Esophagus muscularis mucosa (tissue), 4 donors: ENCODE data around the gene ECI1.

Experiments used
- EP300 ChIP-seq: sonication (generic); formaldehyde crosslinking; IDR thresholded peaks from one replicate; pipeline ENCODE4 v1.6.1; 2017; ENCODE audit warnings: antibody characterized with exemption
- POLR2AphosphoS5 ChIP-seq, 2 donors: sonication (generic); formaldehyde crosslinking; IDR thresholded peaks; one replicate each; pipeline ENCODE4 v1.6.1; 2017; ENCODE audit warnings: antibody characterized with exemption in 2 of 2
- TF ChIP-seq, protein P1 (sequence below), 3 experiments: fragments of 200-600 bp in 2 of 3; fragments of 450-650 bp in 1 of 3; sonication (generic) in 2 of 3; IDR thresholded peaks; one replicate each; pipeline ENCODE4 v1.5.1; 2017 to 2019; ENCODE audit warnings: antibody characterized with exemption in 3 of 3, mild to moderate bottlenecking in 2 of 3, moderate library complexity in 1 of 3

DNA sequence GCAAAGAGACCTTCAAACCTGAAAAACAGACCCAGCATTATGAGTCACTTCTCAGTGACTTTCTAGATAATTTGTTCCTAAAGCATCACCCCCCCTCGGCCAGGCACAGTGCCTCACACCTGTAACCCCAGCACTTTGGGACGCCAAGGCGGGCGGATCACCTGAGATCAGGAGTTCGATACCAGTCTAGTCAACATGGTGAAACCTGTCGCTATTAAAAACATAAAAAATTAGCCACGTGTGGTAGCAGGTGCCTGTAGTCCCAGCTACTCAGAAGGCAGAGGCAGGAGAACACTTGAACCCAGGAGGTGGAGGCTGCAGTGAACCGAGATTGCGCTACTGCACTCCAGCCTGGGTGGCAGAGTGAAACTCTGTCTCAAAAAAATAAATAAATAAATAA lies 40.8 kb upstream of the ECI1 start:
- TF ChIP-seq EP300 (no peak), POLR2AphosphoS5 (IDR thresholded peaks at IDR 0.05) (no peak)
- TF ChIP-seq, protein P1, sequence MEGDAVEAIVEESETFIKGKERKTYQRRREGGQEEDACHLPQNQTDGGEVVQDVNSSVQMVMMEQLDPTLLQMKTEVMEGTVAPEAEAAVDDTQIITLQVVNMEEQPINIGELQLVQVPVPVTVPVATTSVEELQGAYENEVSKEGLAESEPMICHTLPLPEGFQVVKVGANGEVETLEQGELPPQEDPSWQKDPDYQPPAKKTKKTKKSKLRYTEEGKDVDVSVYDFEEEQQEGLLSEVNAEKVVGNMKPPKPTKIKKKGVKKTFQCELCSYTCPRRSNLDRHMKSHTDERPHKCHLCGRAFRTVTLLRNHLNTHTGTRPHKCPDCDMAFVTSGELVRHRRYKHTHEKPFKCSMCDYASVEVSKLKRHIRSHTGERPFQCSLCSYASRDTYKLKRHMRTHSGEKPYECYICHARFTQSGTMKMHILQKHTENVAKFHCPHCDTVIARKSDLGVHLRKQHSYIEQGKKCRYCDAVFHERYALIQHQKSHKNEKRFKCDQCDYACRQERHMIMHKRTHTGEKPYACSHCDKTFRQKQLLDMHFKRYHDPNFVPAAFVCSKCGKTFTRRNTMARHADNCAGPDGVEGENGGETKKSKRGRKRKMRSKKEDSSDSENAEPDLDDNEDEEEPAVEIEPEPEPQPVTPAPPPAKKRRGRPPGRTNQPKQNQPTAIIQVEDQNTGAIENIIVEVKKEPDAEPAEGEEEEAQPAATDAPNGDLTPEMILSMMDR (IDR thresholded peaks at IDR 0.05) = no peak
